A673 (cell line): ENCODE measurements around the gene TXLNA. TPM values are rescaled to one million over a fixed set of nuclear protein-coding genes. Genes with fewer than 3 reads are reported as not detected.
A peak's percentile ranks its signal among the peaks of the same experiment; 100 is the strongest.

Experiments used
- BruUV-seq: library from RNA; stranded (reverse); fragments of 400-500 nt; replicated peaks from 2 replicates; lab custom pipeline; 2021; lab: Mats Ljungman, UMichigan
- CTCF ChIA-PET: fragments of 300-600 bp; sonication (Branson Sonifier 250); formaldehyde crosslinking; loops from one replicate; lab custom pipeline; 2022; ENCODE audit warnings: antibody characterized with exemption; lab: Charles Lee
- POLR2A ChIA-PET: fragments of 300-600 bp; sonication (Branson Sonifier 250); formaldehyde crosslinking; loops from one replicate; lab custom pipeline; 2022; ENCODE audit warnings: antibody characterized with exemption; ENCODE audit not compliant: low non-redundant PET; lab: Charles Lee
- DNase-seq: peaks from one replicate; pipeline ENCODE4 v3.0.0-alpha.2; 2015; ENCODE audit warnings: low spot score
- H3K27ac ChIP-seq: fragments of 200-600 bp; sonication (generic); 2 replicates; pipeline ENCODE4 v1.5.1; 2016; ENCODE audit warnings: mixed run types, low read depth, mild to moderate bottlenecking, mixed read lengths, antibody characterized with exemption, low read length; ENCODE audit not compliant: poor library complexity, severe bottlenecking
- H3K27me3 ChIP-seq: fragments of 200-600 bp; sonication (generic); replicated peaks from 2 replicates; pipeline ENCODE4 v1.6.1; 2017; ENCODE audit warnings: mixed run types, low read depth, mild to moderate bottlenecking, mixed read lengths, antibody characterized with exemption, low read length; ENCODE audit not compliant: insufficient read depth, poor library complexity
- H3K36me3 ChIP-seq: fragments of 200-600 bp; sonication (generic); 2 replicates; pipeline ENCODE4 v1.6.1; 2016; ENCODE audit warnings: mixed run types, mild to moderate bottlenecking, mixed read lengths, antibody characterized with exemption, low read length; ENCODE audit not compliant: insufficient read depth, poor library complexity, severe bottlenecking
- H3K4me1 ChIP-seq: fragments of 200-600 bp; sonication (generic); 2 replicates; pipeline ENCODE4 v1.6.1; 2017; ENCODE audit warnings: mixed run types, mild to moderate bottlenecking, mixed read lengths, antibody characterized with exemption, low read length; ENCODE audit not compliant: insufficient read depth, poor library complexity, severe bottlenecking
- H3K4me3 ChIP-seq: fragments of 200-600 bp; sonication (generic); 2 replicates; pipeline ENCODE4 v1.5.1; 2016; ENCODE audit warnings: low read depth, mixed run types, mild to moderate bottlenecking, mixed read lengths, low read length; ENCODE audit not compliant: poor library complexity, severe bottlenecking
- H3K9me3 ChIP-seq: fragments of 200-600 bp; sonication (generic); 2 replicates; pipeline ENCODE4 v1.6.1; 2016; ENCODE audit warnings: mixed run types, low read depth, mild to moderate bottlenecking, mixed read lengths, antibody characterized with exemption, low read length; ENCODE audit not compliant: poor library complexity, severe bottlenecking
- EZH2 ChIP-seq: fragments of 200-600 bp; sonication (generic); IDR thresholded peaks from 2 replicates; pipeline ENCODE4 v1.6.1; 2017; ENCODE audit warnings: borderline replicate concordance, low read depth, mild to moderate bottlenecking, mixed read lengths, antibody characterized with exemption, low read length; ENCODE audit not compliant: poor library complexity, severe bottlenecking
- intact Hi-C: fragments of 100-400 bp; cut with micrococcal nuclease; formaldehyde crosslinking; loops from one replicate; pipeline ENCODE4 v1.10.0; 2022; ENCODE audit not compliant: unreplicated experiment
- total RNA-seq: library from RNA; stranded (reverse); gene quantifications from 2 replicates; pipeline ENCODE4 v1.2.3, GENCODE V29; 2021
- TF ChIP-seq, protein P1 (sequence below): fragments of 300-800, 200-600 bp; sonication (generic); conservative IDR thresholded peaks from 2 replicates; pipeline ENCODE4 v1.5.1; 2017; ENCODE audit warnings: low read depth, mild to moderate bottlenecking, antibody characterized with exemption, low read length, moderate library complexity, mixed read lengths

Gene TXLNA
- total RNA-seq, 1 experiment from 2014 or later = 62.7 TPM

DNA sequence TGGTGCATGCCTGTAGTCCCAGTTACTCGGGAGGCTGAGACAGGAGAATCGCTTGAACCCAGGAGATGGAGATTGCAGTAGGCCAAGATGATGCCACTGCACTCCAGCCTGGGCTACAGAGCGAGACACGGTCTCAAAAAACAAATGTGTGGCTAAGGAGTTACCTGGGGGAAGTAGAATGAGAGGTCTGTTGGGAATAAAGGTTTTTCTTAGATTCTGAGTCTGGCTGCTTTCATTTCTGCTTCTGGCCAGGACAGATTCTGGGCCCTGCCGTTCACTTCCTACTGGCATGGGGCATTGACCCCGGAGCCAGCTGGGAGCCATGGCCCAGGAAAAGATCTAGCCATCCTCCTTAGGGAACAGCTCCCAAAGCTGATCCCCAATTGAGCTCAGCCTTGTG lies 29.0 kb downstream of the TXLNA start:
- H3K4me1 ChIP-seq = no peaks in the 10 kb centered on the region
- no peak overlapping the region for H3K4me3 ChIP-seq
- BruUV-seq = no TSS peak
- no peak for TF ChIP-seq EZH2
- TF ChIP-seq, protein P1, sequence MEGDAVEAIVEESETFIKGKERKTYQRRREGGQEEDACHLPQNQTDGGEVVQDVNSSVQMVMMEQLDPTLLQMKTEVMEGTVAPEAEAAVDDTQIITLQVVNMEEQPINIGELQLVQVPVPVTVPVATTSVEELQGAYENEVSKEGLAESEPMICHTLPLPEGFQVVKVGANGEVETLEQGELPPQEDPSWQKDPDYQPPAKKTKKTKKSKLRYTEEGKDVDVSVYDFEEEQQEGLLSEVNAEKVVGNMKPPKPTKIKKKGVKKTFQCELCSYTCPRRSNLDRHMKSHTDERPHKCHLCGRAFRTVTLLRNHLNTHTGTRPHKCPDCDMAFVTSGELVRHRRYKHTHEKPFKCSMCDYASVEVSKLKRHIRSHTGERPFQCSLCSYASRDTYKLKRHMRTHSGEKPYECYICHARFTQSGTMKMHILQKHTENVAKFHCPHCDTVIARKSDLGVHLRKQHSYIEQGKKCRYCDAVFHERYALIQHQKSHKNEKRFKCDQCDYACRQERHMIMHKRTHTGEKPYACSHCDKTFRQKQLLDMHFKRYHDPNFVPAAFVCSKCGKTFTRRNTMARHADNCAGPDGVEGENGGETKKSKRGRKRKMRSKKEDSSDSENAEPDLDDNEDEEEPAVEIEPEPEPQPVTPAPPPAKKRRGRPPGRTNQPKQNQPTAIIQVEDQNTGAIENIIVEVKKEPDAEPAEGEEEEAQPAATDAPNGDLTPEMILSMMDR = no peak
- no peak overlapping the region for H3K27ac ChIP-seq
- ChIA-PET CTCF (interaction anchor here (0.5 kb wide), 1 partner anchor 167 kb away, joined by 9 read pairs; no protein-coding TSS in a partner anchor), POLR2A (no interaction called here)
- no peak for DNase-seq
- no peaks in the 10 kb centered on the region for H3K27me3 ChIP-seq
- H3K9me3 ChIP-seq = no peaks in the 10 kb centered on the region
- intact Hi-C loops = no loop called here
- H3K36me3 ChIP-seq = peaks cover 7% of the 10 kb centered on the region

GRCh38 chr1:32208891-32209328 lies 29.4 kb downstream of the TXLNA start, which contains the start of gene DCDC2B:
Gene DCDC2B (plus strand): TSS chr1:32209089. CDS start chr1:32209094, 5 bp downstream.
- ChIA-PET CTCF (no interaction called here), POLR2A (no interaction called here)
- BruUV-seq = no TSS peak
- no peak within 1 kb of the TSS for H3K27ac ChIP-seq
- H3K27me3 ChIP-seq = no peaks in the 10 kb centered on the region
- TF ChIP-seq EZH2 = no peak
- TF ChIP-seq, protein P1 = no peak
- H3K36me3 ChIP-seq = peaks cover 7% of the 10 kb centered on the region
- H3K9me3 ChIP-seq = no peaks in the 10 kb centered on the region
- intact Hi-C loops = no loop called here
- no peak within 1 kb of the TSS for H3K4me3 ChIP-seq
- DNase-seq = peak; percentile 46
- no peaks in the 10 kb centered on the region for H3K4me1 ChIP-seq

GRCh38 chr1:32215629-32216480 lies 36.4 kb downstream of the TXLNA start:
- ChIA-PET POLR2A (no interaction called here), CTCF (interaction anchor here (0.7 to 1.3 kb wide), 4 partner anchors 15 to 1735 kb away, joined by 4 read pairs; partner anchors contain the start of gene CCDC28B)
- H3K27ac ChIP-seq = no peak overlapping the region
- H3K4me1 ChIP-seq = peaks cover 5% of the 10 kb centered on the region
- BruUV-seq = no TSS peak
- peaks cover 8% of the 10 kb centered on the region for H3K36me3 ChIP-seq
- peak; percentile 76 for DNase-seq
- TF ChIP-seq, protein P1 = peak; percentile 85
- TF ChIP-seq EZH2 = no peak
- no peak overlapping the region for H3K4me3 ChIP-seq
- intact Hi-C loops = loop anchor here (5.0 kb wide), 1 partner anchor 196 kb away; no protein-coding TSS in a partner anchor
- no peaks in the 10 kb centered on the region for H3K9me3 ChIP-seq
- H3K27me3 ChIP-seq = no peaks in the 10 kb centered on the region
